K562 (cell line): ENCODE results near the gene ZC3H8. TPM values are rescaled to one million over a fixed set of nuclear protein-coding genes. Genes with fewer than 3 reads are reported as not detected.

Source experiments
- ATAC-seq: fragments of 200-7000 bp; cut with Tn5 transposase; 3 replicates; pipeline ENCODE4 v1.9.1; 2020; ENCODE audit warnings: moderate library complexity
- BruUV-seq: library from RNA; stranded (reverse); fragments of 400-500 nt; replicated peaks from 2 replicates; lab custom pipeline; 2021; lab: Mats Ljungman, UMichigan
- CTCF ChIA-PET: fragments of 300-600 bp; formaldehyde crosslinking; extraction: SDS; loops from one replicate; lab custom pipeline; 2021; ENCODE audit warnings: low intra/inter-chr PET ratio; lab: Yijun Ruan, JAX
- POLR2A ChIA-PET: fragments of 300-600, 350-650 bp; sonication (Branson Sonifier 250); formaldehyde crosslinking; extraction: SDS; loops from one replicate; lab custom pipeline; 2021; ENCODE audit warnings: antibody characterized with exemption, inconsistent platforms; lab: Yijun Ruan, JAX
- DNase-seq, 4 experiments: peaks; one replicate each; pipeline versions ENCODE4 v3.0.0 to v3.0.0-alpha.2; 2011 to 2018; ENCODE audit warnings: low spot score in 3 of 4, mixed read lengths in 3 of 4; ENCODE audit errors: extremely low read depth in 1 of 4
- FAIRE-seq: peaks from 2 replicates; lab custom pipeline; 2011; peaks lifted over from hg19 to GRCh38; lab: Jason Lieb, UNC
- H2AFZ ChIP-seq: 2 replicates; pipeline ENCODE4 v1.6.0; 2011; ENCODE audit warnings: low read depth, low read length, control low read depth, inconsistent platforms
- H3K27ac ChIP-seq: fragments of 200-600 bp; 3 replicates; pipeline ENCODE4 v1.8.0; 2011; ENCODE audit warnings: low read depth, mild to moderate bottlenecking, control low read depth, inconsistent platforms, low read length, moderate library complexity, mixed read lengths; ENCODE audit errors: extremely low read depth
- H3K27me3 ChIP-seq, 2 experiments: fragments of 300-600 bp in 1 of 2; 2 replicates in 1 of 2; 3 replicates in 1 of 2; pipeline versions ENCODE4 v1.6.0 to v1.8.0; 2011; ENCODE audit warnings: inconsistent platforms in 2 of 2, low read length in 2 of 2, mild to moderate bottlenecking in 1 of 2, mixed read lengths in 1 of 2, moderate library complexity in 1 of 2; ENCODE audit not compliant: control insufficient read depth in 2 of 2, insufficient read depth in 2 of 2
- H3K36me3 ChIP-seq: fragments of 300-600 bp; 3 replicates; pipeline ENCODE4 v1.8.0; 2011; ENCODE audit warnings: mild to moderate bottlenecking, low read length, inconsistent platforms; ENCODE audit not compliant: control insufficient read depth, insufficient read depth
- H3K4me1 ChIP-seq, 2 experiments: fragments of 200-600 bp in 1 of 2; replicated peaks in 1 of 2; 2 replicates in 1 of 2; 3 replicates in 1 of 2; pipeline versions ENCODE4 v1.5.1 to v1.8.0; 2011; ENCODE audit warnings: inconsistent platforms in 2 of 2, low read length in 2 of 2, mild to moderate bottlenecking in 1 of 2, mixed read lengths in 1 of 2, moderate library complexity in 1 of 2; ENCODE audit not compliant: control insufficient read depth in 2 of 2, insufficient read depth in 2 of 2
- H3K4me2 ChIP-seq: 2 replicates; pipeline ENCODE4 v1.6.1; 2011; ENCODE audit warnings: low read length, control low read depth, inconsistent platforms, mixed read lengths; ENCODE audit not compliant: insufficient read depth
- H3K4me3 ChIP-seq: fragments of 200-600 bp; sonication (generic), shearing (Covaris generic); 2 replicates; pipeline ENCODE4 v1.5.1; 2016; ENCODE audit warnings: control low read depth, inconsistent platforms
- H3K79me2 ChIP-seq: fragments of 200-600 bp; 3 replicates; pipeline ENCODE4 v1.8.0; 2011; ENCODE audit warnings: low read length, inconsistent platforms; ENCODE audit not compliant: control insufficient read depth, insufficient read depth
- H3K9ac ChIP-seq, 2 experiments: 2 replicates each; pipeline versions ENCODE4 v1.6.0 to v1.6.1; 2011; ENCODE audit warnings: low read depth in 2 of 2, low read length in 2 of 2, control low read depth in 1 of 2, inconsistent platforms in 1 of 2, mild to moderate bottlenecking in 1 of 2, mixed read lengths in 1 of 2; ENCODE audit not compliant: insufficient read depth in 1 of 2
- H3K9me1 ChIP-seq: one replicate; pipeline ENCODE4 v1.6.0; 2011; ENCODE audit warnings: inconsistent platforms, mild to moderate bottlenecking, low read length, moderate library complexity; ENCODE audit not compliant: control insufficient read depth, insufficient read depth
- H3K9me3 ChIP-seq: replicated peaks from 2 replicates; pipeline ENCODE4 v1.5.1; 2011; ENCODE audit warnings: low read depth, low read length, inconsistent platforms; ENCODE audit not compliant: control insufficient read depth, insufficient read depth
- H4K20me1 ChIP-seq: replicated peaks from 2 replicates; pipeline ENCODE4 v1.6.1; 2011; ENCODE audit warnings: low read length, inconsistent platforms, mixed read lengths; ENCODE audit not compliant: control insufficient read depth, insufficient read depth
- AFF4 ChIP-seq: sonication (generic); formaldehyde crosslinking; IDR thresholded peaks from 2 replicates; pipeline ENCODE4 v1.8.0; 2023; ENCODE audit warnings: mild to moderate bottlenecking, missing genetic modification reagents
- ATF2 ChIP-seq: sonication (generic); formaldehyde crosslinking; IDR thresholded peaks from 2 replicates; pipeline ENCODE4 v1.8.1; 2022; ENCODE audit warnings: missing genetic modification reagents
- E2F1 ChIP-seq: sonication (generic); formaldehyde crosslinking; IDR thresholded peaks from 2 replicates; pipeline ENCODE4 v1.8.1; 2023; ENCODE audit warnings: mild to moderate bottlenecking, missing genetic modification reagents, moderate library complexity
- FOXP1 ChIP-seq: sonication (generic); formaldehyde crosslinking; IDR thresholded peaks from 2 replicates; pipeline ENCODE4 v1.8.0; 2022; ENCODE audit warnings: mild to moderate bottlenecking, missing genetic modification reagents
- KLF1 ChIP-seq: fragments of 450-650 bp; IDR thresholded peaks from 2 replicates; pipeline ENCODE4 v1.6.1; 2016; ENCODE audit warnings: missing genetic modification characterization, missing compliant biosample characterization
- KLF10 ChIP-seq: fragments of 250-450 bp; sonication (Bioruptor Pico); IDR thresholded peaks from 2 replicates; pipeline ENCODE4 v1.6.1; 2021; ENCODE audit warnings: matching md5 sums
- NFYB ChIP-seq: IDR thresholded peaks from 2 replicates; pipeline ENCODE4 v1.6.1; 2011; ENCODE audit warnings: mild to moderate bottlenecking, moderate library complexity; ENCODE audit not compliant: insufficient read length; ENCODE audit errors: extremely low read depth
- NR1H2 ChIP-seq: sonication (generic); formaldehyde crosslinking; IDR thresholded peaks from 2 replicates; pipeline ENCODE4 v1.4.0; 2020; ENCODE audit warnings: mild to moderate bottlenecking, missing genetic modification reagents
- NR4A1 ChIP-seq, 2 experiments: fragments of 250-450 bp in 1 of 2; fragments of 450-650 bp in 1 of 2; sonication (Bioruptor Pico) in 1 of 2; IDR thresholded peaks; 2 replicates each; pipeline versions ENCODE4 v1.4.0 to v1.6.1; 2016 to 2020; ENCODE audit warnings: mild to moderate bottlenecking in 2 of 2, missing compliant biosample characterization in 1 of 2, missing genetic modification characterization in 1 of 2, moderate library complexity in 1 of 2
- RB1 ChIP-seq: fragments of 450-650 bp; IDR thresholded peaks from 2 replicates; pipeline ENCODE4 v1.6.1; 2017; ENCODE audit warnings: low read depth, mild to moderate bottlenecking
- ZBTB9 ChIP-seq: fragments of 450-650 bp; formaldehyde crosslinking; IDR thresholded peaks from 2 replicates; pipeline ENCODE4 v1.4.0; 2020; ENCODE audit warnings: mild to moderate bottlenecking, moderate library complexity
- ZFP1 ChIP-seq: fragments of 450-650 bp; formaldehyde crosslinking; IDR thresholded peaks from 2 replicates; pipeline ENCODE4 v1.4.0; 2020; ENCODE audit warnings: mild to moderate bottlenecking, mixed read lengths
- ZNF146 ChIP-seq: IDR thresholded peaks from one replicate; pipeline ENCODE4 v1.6.1; 2018; ENCODE audit warnings: missing compliant biosample characterization; ENCODE audit not compliant: unreplicated experiment
- ZNF282 ChIP-seq: sonication (generic); formaldehyde crosslinking; IDR thresholded peaks from 2 replicates; pipeline ENCODE4 v1.8.1; 2023; ENCODE audit warnings: missing genetic modification reagents
- ZNF764 ChIP-seq: fragments of 250-450 bp; sonication (Bioruptor Pico); IDR thresholded peaks from 2 replicates; pipeline ENCODE4 v1.4.0; 2020; ENCODE audit warnings: low read depth, mild to moderate bottlenecking, moderate library complexity
- in situ Hi-C: fragments of 300-500 bp; cut with MboI; formaldehyde crosslinking; loops from 4 replicates; pipeline ENCODE4 v1.15.0; 2018; ENCODE audit warnings: inconsistent platforms, mixed read lengths
- intact Hi-C: fragments of 100-400 bp; cut with micrococcal nuclease; formaldehyde crosslinking; loops from 2 replicates; pipeline ENCODE4 v1.14.2; 2022
- polyA plus RNA-seq, 8 experiments: library from polyadenylated mRNA; depleted of rRNA in 4 of 8; stranded (reverse) in 5 of 8; unstranded in 3 of 8; fragments of >200 nt; fragmentation: Nextera tagmentation in 2 of 8; fragmentation: Illumina TruSeq in 1 of 8; extraction: Ambion mirVana in 2 of 8; extraction: Trizol in 1 of 8; gene quantifications; 2 replicates each; pipeline versions ENCODE4 v1.2.1 to v1.2.3, GENCODE V29; 2011 to 2014; ENCODE audit warnings: inconsistent platforms in 1 of 8, missing spikeins in 1 of 8
- total RNA-seq, 7 experiments: library from RNA; depleted of rRNA in 6 of 7; stranded (reverse); fragments of >200 nt in 6 of 7; fragmentation: Illumina TruSeq in 2 of 7; extraction: Trizol in 2 of 7; gene quantifications; 2 replicates each; pipeline versions ENCODE4 v1.2.1 to v1.2.3, GENCODE V29; 2011 to 2021; ENCODE audit warnings: low replicate concordance in 1 of 7

The ZC3H8 gene
- total and polyA plus RNA-seq, 9 of the 15 experiments (the other 6 are each of a cell fraction or from before 2014, with no cell fraction given) = 11.6 to 41.5 (median 27.5) TPM

- H3K9me3 ChIP-seq = no peaks in the 10 kb centered on the region
- no peaks in the 10 kb centered on the region for H4K20me1 ChIP-seq
- TF ChIP-seq ZNF764 (no peak), FOXP1 (CRISPR knock-in tag) (no peak), AFF4 (CRISPR knock-in tag) (no peak), ZNF146 (CRISPR knock-in tag) (no peak), ZFP1 (CRISPR knock-in tag) (no peak), ZBTB9 (CRISPR knock-in tag) (no peak), NR4A1 (CRISPR knock-in tag; IDR thresholded peaks at IDR 0.05) (no peak), NR4A1 (tag; IDR thresholded peaks at IDR 0.05) (no peak), NR1H2 (no peak), KLF10 (CRISPR knock-in tag) (no peak), KLF1 (no peak), E2F1 (CRISPR knock-in tag) (no peak), ATF2 (CRISPR knock-in tag) (no peak), NFYB (no peak), ZNF282 (CRISPR knock-in tag) (no peak), RB1 (no peak)
- no peak overlapping the region for H3K9ac ChIP-seq
- no peaks in the 10 kb centered on the region for H3K79me2 ChIP-seq
- FAIRE-seq = no peak
- intact Hi-C loops = no loop called here
- ChIA-PET POLR2A (no interaction called here), CTCF (no interaction called here)
- in situ Hi-C loops = loop anchor here (25.0 kb wide), 1 partner anchor 342 kb away; the partner anchor contains the start of genes ANAPC1 and MERTK
- no peak overlapping the region for H3K4me2 ChIP-seq
- no peaks in the 10 kb centered on the region for H3K4me1 ChIP-seq
- no peak for ATAC-seq
- H3K27me3 ChIP-seq = no peaks in the 10 kb centered on the region
- H2AFZ ChIP-seq = no peak overlapping the region
- no peaks in the 10 kb centered on the region for H3K9me1 ChIP-seq
- H3K36me3 ChIP-seq = peaks cover 48% of the 10 kb centered on the region
- no TSS peak for BruUV-seq
- H3K27ac ChIP-seq = no peak overlapping the region
- no peak overlapping the region for H3K4me3 ChIP-seq
- DNase-seq = no peak
Measured at GRCh38 chr2:112229348-112229747, 25.5 kb downstream of the ZC3H8 start.
